Measurements from ENCODE around the gene EEFSEC. TPM values are rescaled to one million over a fixed set of nuclear protein-coding genes. Genes with fewer than 3 reads are reported as not detected.

The EEFSEC gene
- total RNA-seq, 1 experiment from 2014 or later, result 6.1 TPM

DNA sequence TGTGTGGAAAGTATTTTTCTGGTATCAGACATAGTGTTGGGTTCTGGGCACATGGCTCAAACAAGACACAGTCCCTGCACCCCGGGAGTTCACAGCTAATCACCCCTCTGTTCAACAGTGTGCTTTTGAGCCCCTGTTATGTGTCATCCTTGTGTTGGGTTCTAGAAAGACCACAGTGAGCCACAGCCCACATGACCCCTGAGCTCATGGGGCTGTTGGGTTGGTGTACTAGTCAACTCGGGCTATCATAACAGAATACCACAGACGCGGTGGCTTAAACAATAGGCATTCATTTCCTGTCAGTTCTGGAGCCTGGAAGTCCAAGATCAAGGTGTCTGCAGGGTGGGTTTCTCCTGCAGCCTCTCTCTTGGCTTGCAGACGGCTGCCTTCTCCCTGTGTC lies 213.4 kb downstream of the EEFSEC start:
- no peak for DNase-seq (ENCODE audit: low spot score)

DNA sequence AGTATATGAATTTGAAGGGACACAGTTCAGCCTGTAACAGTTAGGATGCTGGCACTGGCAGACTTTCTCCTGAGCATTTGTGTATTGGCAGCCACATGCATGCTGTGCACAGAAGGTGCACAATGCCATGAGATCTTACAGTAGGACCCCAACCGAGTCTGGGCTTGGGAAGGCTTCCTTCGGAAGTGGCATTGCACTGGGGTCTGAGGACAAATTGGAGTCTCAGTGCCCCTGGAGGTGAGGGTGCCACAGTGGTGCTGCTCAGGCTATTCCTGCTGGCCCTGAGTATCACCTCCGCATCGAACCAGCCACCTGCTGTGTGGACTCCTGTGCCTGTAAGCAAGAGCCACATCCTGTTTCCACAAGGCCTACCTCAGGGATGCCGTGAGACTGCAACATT lies 213.9 kb downstream of the EEFSEC start:
- no peak for DNase-seq (ENCODE audit: low spot score)

DNA sequence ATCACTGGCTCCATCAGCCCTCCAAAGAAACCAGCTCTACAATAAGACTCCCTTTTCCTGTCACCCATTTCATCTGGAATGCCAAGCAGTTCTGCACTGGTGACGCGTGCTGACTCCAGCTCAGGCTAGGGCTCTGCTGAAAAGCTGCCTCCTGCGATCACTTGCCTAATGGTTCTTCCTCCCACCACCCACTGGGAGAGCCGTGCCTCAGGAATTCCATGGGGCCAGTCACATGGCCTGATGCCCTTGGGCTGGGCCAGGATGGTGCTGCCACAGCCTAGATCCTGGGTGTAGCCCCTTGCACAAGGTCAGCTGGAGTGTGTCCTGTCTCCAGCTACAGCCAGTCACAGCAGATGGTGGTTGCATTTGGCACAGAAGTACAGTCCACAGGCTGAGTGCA lies 214.5 kb downstream of the EEFSEC start:
- peak; percentile 29 for DNase-seq (ENCODE audit: low spot score)

DNA sequence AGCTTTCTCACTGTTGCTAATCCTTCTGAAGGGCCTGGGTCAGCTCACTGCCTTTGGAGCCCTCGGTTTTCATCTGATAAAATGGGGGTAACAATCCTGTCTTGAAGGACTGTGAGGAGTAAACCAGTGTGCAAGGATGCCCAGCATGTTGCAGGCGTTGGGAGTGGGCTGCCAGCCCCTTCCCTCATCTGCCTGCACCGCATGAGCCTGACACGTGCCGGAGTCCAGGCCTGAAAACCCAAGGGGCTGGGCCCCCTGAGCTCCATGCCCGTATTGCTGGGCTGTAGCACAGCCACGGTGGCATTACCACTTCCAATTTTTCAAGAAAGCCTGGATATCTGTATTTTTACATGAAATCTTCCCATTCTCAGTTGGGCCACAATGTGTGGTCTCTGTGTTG lies 215.3 kb downstream of the EEFSEC start:
- DNase-seq (ENCODE audit: low spot score), result no peak

DNA sequence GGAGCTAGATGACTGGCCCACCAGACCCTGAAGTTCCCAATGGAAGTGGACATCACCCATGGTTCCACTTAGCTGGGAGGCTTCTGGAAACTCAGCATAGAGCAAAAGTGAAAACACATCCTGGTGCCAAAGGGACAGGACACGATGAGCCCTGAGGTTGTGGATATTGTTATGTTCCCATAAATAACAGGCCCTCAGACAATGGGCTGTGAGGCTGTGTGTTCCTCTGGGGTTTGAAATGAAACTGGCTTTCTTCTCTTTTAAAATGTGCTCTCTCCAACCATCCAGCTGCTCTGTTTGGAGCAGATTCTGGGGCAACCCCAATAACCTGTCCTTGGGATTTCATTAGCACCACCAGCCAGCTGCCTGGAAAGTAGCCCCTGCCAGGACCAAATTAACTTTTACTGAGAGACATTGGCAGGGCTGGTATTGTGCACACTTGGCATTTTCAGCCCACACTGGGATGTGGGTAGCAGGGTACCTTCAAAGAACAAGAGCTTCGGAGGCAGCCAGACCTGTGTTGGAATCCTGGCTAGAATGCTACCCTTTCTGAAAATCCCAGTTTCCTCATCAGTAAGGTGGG lies 215.9 kb downstream of the EEFSEC start:
- DNase-seq (ENCODE audit: low spot score), result no peak

DNA sequence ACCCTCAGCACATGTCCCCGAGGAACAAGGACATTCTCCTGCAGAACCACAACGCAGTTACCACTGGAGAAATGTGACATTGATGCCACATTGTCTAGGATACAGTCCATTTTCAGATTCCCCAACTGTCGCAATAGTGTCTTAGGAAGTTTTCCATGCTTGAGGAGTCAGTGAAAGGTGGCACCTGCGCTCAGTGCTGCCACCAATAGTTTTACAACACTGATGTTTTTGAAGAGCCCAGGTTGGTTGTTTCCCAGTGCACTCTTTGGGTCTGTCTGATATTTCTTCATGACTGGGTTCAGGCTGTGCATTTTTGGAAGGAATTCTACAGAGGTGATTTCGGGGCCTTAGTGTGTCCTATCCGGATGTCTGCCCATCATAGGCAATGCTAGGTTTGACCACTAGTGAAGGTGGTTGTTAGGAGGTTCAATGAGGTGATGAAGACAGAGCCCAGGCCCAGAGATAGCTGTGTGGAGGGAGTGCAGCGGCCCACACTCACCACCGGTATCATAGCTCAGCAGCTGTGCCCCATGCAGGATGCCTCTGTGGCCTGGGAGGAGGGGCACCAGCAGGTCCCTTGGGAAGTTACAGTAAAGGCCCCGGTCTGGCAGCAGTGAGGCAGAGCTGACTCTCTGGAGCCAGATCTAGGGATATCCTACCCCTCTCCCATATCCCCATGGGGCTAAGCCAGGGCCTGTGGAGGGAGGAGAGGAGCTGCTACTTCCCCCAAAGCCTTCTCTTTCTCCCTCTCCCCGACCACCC lies 216.8 kb downstream of the EEFSEC start:
- no peak for DNase-seq (ENCODE audit: low spot score)

DNA sequence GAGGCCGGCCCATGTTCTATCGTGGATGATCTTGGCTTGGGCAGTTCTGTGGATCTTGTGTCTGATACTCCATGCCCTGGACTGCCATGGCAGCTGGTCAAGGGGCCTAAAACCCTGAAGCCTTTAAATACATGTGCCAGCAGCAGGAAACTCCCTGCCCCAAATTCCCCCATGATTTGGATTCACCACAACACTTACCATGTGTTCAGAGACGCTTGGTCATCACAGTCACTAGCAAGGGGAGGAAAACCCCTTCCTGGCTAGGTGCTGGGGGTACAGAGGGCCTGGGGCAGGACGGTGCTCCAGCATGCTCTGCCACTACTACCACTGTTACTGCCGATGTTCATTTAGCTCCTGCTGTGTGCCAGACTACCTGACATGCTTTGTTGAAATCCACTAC lies 219.0 kb downstream of the EEFSEC start:
- DNase-seq (ENCODE audit: low spot score), result no peak

DNA sequence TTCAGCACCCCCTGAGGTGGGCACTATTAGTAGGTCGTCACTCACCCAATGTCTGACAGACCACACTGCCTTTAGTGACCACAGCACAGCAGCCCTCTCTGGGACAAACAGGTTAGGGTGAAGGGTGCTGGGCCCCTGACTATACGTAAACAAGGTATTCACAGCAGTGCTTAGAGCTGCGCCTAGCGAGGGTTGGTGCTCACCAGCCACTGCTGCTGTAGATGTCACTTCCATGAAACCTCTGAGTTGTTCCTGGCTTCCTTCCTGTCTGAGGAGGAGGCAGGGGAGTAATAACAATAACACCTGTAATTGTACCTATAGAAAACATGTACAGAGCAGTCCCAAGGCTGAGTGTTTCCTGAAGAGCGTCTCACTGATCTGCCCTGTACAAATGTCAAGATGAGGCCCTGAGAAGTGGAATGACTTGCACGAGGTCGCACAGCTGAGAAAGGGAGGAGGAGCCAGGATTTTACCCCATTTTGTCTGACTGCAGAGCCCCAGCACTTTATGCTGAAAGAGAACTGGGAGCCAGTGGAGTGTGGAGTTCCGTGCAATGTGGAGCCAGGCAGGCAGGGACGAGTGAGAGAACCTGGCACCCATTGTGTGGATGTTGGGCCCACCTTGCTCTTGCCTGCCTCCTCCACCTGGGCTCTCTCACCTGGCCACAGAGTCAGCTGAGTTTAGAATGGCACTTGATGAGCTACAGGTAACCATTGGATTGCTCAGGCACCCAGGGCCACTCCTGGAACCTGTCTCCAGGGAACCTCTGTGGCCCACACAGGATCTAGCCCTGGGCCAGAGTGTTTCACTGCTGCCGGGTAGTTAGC lies 219.6 kb downstream of the EEFSEC start:
- no peak for DNase-seq (ENCODE audit: low spot score)

DNA sequence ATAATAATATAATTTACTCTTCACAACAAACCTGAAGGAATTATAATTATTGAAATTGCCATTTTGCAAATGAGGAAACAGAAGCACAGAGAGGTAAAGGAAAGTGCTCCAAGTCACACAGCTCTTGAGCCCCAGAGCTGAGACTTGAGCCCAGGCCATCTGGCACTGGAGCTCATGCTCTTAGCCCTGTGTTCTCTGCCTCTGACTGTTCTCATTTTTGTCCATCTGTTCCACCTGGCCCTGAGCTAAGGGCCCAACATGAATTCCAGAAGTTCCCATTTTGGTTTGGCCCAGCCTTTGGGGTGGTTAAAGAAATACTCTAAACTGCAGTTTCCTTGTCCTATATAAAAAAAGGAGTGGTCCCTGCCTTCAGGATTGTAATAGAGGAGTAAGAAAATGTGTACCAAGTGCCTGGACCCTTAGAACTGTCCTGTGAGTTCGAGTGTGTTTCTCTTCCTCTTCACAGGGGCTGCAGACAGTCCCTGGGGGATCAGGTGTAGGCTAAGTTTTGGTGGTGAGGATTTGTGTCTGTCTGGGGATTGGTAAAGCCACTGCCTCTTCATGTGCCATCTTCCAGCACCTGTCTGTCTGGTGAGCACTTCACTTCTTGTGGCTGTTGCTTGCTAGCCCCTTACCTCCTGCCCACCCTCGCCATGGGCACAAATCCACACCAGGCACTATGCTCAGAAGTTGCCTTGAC lies 221.6 kb downstream of the EEFSEC start:
- no peak for DNase-seq (ENCODE audit: low spot score)

DNA sequence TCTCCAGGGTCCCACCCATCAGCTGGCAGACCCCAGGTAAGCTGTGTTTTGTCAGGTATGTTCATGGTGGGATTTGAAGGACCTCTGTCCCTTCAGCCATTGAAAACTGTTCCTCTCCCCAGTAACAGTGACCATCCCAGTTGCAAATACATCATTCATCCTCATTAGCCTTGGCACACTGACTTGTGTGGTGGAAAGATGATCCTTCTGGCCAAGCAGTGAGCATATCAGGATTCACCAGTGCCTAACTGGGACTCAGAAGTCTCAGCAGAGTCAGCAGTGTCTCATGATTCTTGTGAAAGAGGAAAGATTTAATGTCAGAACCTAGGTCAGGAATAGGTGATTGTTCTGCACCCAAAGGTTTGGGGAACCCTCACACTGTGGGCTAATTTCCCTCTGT lies 223.2 kb downstream of the EEFSEC start:
- no peak for DNase-seq (ENCODE audit: low spot score)

DNA sequence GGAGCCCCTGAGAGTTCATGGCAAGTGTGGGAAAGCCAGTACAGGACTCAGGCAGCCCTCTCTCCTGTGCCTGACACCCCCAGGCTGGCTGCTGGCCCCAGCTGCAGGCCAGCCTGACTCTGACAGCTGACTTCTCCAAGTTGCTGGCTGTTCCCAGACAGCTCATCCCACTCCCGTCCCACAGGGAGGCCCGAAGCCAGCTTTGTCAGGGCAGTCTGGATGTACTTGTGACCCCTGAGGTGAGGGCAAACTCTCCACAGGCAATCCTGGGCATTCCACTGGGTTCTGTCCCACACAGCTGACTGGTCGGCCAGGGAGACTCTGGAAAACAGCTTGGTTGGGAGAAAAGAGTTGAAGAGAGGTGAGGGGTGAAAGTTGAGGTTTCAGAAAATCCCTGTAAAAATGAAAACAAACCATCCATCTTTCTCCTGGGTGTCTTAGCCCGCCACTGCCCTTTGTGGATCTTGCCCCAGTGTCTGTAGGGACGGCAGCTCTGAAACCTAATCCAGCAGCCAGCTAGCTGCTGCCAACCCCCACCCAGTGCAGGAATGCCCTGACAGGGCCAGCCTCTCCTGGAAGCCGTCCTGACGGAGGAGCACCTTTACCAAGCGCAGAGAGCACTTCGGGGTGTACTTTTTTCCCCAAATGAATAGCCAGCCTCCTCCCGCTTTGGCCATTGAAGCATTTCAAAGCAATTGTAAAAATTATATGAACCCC lies 225.5 kb downstream of the EEFSEC start:
- DNase-seq (ENCODE audit: low spot score), result no peak

DNA sequence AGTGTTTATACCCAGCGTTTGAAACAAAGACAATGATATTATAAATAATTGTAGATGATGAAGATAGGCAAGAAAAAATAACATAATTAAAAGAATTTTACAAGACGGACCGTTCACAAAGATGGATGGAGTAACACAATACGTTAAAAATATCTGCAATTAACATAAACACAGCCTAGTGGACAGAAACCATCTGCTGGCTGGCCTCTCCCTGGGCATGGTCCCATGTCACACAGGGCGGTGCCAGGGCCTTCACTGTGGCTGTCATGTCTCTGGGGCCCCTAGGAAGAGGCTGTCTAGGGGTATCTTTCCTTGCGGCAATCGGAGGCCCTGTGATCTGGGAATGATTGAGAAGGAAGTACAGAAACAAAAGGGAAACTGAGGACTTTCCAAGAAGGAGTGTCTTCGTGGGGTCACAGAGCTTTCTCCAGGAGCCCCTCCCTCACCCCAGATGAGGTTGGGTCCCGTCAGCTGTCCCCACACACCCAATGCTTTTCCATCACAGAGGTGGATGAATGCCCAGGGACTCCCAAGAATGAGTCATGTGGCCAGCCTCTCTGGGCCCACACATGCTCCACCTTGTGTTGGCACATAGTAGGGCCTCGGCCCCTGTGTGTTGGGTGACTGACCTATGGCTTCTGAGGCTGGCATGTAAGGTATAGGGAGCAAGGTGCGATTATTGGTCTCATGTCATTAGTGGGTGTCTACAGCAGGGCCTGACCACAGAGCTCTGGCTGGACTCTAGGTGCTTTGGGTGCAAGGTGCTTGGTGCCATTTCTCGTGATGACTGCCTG lies 226.3 kb downstream of the EEFSEC start:
- DNase-seq (ENCODE audit: low spot score), result no peak

DNA sequence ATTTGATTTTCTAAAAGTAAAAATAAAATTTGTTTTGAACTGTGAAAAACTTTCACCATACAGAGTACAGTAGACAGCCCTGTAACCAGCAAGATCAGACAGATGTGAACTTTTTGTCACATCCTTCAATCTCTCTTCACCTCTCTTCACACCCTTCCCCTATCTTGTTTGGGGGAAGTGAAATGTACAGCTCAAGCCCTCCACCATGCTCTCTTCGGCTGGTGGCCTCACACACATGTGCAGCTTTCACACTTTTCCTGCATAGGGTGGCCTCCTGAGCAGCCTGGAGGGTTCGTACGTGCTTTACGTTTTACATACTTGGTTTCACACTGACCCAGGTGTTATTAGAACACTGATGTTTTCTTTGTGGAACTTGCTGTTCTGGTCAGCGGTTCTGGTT lies 227.0 kb downstream of the EEFSEC start:
- DNase-seq (ENCODE audit: low spot score), result no peak

DNA sequence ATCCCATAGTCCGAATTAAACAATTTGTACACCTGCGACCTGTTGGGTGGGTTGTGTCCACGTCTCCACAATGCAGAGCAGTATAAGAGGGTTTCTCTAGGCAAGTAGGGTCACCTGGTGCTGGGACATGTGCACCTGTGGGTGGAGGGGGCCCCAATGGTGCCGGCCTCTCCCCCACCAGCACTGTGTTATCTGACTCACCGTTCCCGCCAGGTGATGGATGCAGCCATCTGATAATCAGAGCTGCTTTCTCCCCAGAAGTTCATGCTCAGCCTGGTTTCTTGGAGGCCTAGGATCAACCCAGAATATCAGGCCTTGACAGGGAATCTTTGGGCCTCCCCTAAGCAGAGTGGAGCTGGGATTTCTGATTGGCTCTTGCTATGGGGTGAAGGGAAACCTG lies 227.4 kb downstream of the EEFSEC start:
- no peak for DNase-seq (ENCODE audit: low spot score)

DNA sequence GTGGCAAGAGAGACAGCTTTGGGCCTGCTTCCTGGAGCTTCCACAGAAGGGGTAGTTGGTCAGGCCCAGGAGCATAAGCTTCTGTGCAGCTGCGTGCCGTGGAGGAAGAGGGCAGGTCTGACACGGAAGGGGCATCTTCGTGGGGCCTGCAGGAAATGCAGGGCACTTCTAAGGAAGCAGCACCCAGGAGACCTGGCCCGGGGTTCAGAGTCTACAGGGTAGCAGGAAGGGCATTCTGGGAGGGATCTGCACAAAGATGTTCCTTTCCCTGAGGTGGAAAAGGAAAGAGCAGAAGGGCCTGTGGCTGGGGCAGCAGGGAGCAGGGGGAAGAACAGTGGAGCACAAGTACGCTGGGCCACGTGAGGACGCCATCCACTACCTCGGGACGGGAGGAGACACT lies 228.3 kb downstream of the EEFSEC start:
- no peak for DNase-seq (ENCODE audit: low spot score)

DNA sequence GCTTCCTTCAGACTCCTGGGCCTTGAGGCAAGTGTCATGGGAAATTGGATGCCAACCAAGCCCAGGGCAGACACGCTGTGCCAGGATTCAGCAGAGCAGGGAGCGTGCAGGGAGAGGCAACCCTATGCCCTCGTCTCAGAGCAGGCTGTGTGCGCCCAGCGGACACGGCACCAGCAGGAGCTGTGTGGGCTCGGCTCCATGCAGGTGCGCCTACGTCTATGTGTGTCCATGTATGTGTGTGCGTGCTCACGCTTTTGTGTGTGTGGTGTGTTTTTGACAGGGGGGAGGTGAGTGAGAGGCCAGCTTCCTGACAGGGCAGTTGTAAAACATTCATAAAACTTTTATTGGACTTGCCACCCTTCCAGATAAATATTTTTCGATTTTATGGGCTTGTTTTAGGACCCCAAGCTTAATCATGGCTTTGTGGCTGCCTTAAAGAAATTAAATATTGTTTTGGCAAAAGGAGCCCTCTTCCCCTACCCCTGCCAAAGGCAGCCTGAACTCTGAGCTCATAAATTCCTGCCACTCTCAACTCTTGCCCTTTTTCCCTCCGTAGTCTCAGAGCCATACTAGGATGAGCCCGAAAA lies 229.0 kb downstream of the EEFSEC start:
- no peak for DNase-seq (ENCODE audit: low spot score)

DNA sequence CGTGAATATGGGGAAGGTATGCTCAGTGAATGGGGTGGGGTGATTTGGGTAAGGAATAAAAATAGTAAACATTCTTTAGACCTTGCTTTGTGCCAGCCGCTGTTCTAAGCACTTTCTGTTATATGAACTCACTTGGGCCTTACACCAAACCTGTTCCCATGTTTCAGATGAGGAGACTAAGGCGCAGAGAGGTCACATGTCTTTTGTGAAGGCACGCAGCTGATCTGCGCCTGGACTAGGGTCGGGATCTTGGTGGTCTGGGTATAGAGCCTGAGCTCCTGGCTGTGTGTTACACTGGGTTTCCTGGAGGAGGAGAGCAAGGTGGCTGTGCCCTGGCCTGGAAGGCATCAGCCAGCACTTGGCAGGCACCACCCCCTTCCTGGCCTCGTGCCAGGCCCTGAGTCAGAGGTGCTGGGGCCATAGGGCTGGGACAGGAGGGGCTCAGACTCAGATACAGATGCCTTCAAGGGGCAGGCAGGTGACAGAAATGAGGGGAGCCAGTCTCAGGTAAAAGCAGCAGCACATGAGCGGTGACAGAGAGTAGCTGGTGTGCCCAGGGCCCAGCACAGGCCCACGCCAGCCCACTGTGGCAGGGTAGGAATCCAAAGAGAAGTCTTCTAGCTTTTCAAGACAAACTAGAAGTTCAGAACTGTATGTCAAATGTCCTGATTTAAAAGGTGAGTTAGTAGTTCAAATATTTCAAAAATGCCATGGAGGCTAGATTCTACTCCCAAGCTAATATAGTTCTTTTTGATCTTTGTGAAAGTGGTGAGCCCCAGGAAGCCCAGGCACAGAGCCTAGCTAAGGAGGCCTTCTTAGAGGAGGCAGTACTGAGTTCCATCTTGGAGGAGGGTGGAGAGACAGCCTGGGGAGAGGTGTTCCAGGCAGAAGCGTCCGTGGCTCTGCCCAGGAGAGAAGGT lies 230.3 kb downstream of the EEFSEC start:
- peak; percentile 70 for DNase-seq (ENCODE audit: low spot score)

DNA sequence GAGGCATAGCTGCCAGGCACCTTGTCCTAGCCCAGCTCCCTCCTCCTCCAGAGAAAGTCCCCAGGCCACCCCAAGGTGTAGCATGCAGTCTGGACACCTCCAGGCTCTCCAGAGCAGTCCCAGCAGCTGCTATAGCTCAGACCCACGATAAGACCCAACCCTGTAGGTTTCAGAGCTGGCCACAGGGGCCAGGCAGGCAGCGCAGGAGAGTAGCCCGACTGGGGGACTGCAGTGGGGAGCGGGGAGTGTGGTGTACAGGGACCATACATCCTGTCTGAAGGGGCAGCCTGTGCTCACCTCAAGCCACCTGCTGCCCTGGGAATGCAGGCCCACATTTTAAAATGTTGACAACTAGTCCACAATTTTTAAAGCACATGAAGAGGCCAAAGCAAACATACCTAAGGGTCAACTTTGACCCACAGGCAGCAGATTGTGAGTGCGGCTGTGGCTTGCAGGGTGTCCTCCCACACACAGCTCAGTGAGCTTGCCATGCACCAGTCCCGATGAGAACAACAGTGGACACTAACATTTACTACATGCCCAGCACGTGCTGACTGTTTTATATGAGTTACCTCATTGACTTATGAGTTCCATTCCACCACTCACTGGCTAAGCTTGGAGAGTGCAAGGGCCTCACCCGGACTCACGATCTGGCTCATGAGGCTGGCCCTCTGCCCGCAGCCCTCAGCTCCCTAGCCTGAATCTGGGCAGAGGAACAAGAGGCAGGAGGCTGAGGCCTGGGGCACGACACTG lies 232.0 kb downstream of the EEFSEC start:
- DNase-seq (ENCODE audit: low spot score), result no peak

DNA sequence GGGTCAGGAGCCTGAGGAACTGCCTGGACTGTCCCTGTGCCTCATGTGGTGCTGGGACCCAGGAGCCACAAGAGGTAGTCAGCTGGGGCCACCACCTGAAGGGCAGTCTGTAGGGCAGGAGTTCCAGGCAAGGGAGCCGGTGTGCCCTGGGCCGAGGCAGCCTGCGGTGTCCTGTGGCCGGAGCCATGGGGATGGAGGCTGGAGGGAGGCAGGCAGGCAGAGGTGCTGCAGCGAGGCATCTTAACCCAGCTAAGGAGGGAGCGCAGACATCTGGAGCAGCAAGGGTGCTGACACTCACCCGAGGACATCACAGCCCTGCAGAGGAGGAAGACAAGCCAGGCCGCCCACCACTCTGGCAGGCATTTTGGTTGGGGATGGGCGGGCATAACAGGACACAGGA lies 235.7 kb downstream of the EEFSEC start:
- no peak for DNase-seq (ENCODE audit: low spot score)
